GM12891 (cell line): ENCODE results near the gene SPATA45.

Experiments
- POLR2A ChIP-seq: IDR thresholded peaks from 2 replicates; pipeline ENCODE4 v1.6.1; 2011; ENCODE audit warnings: low read depth, low read length, control low read depth
- POLR2AphosphoS5 ChIP-seq: IDR thresholded peaks from 2 replicates; pipeline ENCODE4 v1.6.1; 2011; ENCODE audit warnings: low read depth, low read length, control low read depth
- SPI1 ChIP-seq: IDR thresholded peaks from 2 replicates; pipeline ENCODE4 v1.6.1; 2011; ENCODE audit warnings: low read depth, low read length, control low read depth
- TAF1 ChIP-seq: IDR thresholded peaks from 2 replicates; pipeline ENCODE4 v1.6.1; 2011; ENCODE audit warnings: low read depth, low read length, control low read depth

GRCh38 chr1:212791676-212792395 is 55.6 kb downstream of the SPATA45 start, which contains the start of the genes NSL1 and TATDN3:
- TF ChIP-seq POLR2A (peak; percentile 89), POLR2AphosphoS5 (peak; percentile 80), TAF1 (peak; percentile 98), SPI1 (no peak)
